HG02763 (cell line): ENCODE measurements around the gene COL4A2.
"Not testable (repeated sequence)": the region's sequence is repeated elsewhere in the genome, so short reads cannot be mapped to it uniquely, and the experiment has no call there.

Experiments
- ATAC-seq: cut with Tn5 transposase; IDR thresholded peaks from one replicate; pipeline ENCODE4 v1.9.1; 2021; ENCODE audit warnings: mild to moderate bottlenecking, moderate library complexity; ENCODE audit not compliant: unreplicated experiment

Gene COL4A2

DNA sequence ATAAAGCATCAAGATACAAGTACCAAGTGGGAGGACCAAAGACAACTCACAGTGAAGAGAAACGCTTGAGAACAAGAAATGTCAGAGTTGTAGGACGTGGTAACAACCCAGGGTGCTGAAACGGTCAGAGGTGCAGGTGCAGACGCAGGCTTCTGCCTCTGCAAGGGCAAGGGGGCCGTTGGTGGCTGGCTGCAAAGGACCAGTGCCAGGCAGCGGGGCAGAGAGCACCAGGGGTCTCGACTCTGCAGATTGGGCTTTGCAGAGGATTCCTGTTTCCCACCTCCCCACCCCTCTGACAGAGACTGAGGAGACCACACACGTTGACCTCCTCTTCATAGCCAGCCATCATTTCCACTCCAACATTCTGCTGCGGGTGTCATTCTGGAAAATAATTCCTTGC is 216.1 kb downstream of the COL4A2 start:
- ATAC-seq = no peak

GRCh38 chr13:110523838-110524540 is 216.9 kb downstream of the COL4A2 start:
- no peak for ATAC-seq

- ATAC-seq = no peak
Observed at GRCh38 chr13:110524541-110525257, 217.6 kb downstream of the COL4A2 start.

- ATAC-seq = peak; percentile 75
Observed at GRCh38 chr13:110525328-110526319, 218.5 kb downstream of the COL4A2 start.

DNA sequence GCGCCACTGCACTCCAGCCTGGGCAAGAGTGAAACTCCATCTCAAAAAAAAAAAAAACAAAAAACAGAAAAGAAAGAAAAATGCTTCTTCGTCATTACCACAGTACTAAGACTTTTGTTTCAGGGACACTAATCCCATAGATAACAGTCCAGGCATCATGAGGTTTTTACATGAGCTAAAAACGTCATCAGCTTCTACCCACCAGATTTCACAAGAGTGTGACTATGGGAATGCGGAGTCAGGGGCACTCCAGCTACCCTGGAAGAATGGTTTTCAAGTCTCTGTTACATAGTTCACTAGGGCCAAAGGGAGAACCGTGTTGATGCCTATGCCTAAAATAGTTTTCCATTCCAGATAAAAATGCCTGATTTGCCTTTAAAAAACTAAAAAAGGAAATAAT is 221.3 kb downstream of the COL4A2 start:
- ATAC-seq = no peak

GRCh38 chr13:110528911-110529310 is 221.8 kb downstream of the COL4A2 start:
- ATAC-seq = no peak

- no peak for ATAC-seq
Observed at GRCh38 chr13:110529522-110530311, 222.6 kb downstream of the COL4A2 start.

DNA sequence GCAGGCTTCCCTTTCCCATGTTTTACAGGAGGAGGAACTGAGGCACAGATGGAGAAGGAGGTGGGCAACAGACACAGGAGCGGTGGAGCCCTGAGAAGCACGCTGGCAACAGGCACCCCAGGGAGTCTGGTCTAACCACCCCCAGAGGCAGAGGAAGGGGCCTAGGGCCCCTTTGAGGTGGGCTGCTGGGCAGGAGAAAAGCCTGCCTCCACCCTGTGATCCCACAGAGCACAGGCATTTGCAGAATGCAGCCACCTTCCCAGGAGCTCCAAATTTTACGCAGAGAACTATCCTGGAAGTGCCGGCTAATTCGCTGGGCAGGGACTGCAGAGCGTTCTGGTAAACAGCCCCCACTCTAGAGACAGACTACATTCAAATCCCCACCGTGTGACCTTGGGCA is 224.0 kb downstream of the COL4A2 start:
- ATAC-seq = no peak

- ATAC-seq = no peak
Observed at GRCh38 chr13:110531671-110532083, 224.6 kb downstream of the COL4A2 start.

DNA sequence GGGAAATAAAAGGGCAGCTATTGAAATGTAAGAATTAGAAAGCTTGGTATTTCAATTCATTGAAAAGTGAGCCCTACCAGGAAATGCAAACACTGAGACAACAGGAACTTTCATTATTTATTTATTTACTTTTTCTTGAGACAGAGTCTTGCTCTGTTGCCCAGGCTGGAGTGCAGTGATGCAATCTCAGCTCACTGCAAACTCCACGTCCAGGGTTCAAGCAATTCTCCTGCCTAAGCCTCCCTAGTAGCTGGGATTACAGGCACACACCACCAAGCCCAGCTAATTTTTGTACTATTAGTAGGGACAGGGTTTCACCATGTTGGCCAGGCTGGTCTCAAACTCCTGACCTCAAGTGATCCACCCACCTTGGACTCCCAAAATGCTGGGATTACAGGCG is 225.2 kb downstream of the COL4A2 start:
- not testable (repeated sequence) for ATAC-seq

DNA sequence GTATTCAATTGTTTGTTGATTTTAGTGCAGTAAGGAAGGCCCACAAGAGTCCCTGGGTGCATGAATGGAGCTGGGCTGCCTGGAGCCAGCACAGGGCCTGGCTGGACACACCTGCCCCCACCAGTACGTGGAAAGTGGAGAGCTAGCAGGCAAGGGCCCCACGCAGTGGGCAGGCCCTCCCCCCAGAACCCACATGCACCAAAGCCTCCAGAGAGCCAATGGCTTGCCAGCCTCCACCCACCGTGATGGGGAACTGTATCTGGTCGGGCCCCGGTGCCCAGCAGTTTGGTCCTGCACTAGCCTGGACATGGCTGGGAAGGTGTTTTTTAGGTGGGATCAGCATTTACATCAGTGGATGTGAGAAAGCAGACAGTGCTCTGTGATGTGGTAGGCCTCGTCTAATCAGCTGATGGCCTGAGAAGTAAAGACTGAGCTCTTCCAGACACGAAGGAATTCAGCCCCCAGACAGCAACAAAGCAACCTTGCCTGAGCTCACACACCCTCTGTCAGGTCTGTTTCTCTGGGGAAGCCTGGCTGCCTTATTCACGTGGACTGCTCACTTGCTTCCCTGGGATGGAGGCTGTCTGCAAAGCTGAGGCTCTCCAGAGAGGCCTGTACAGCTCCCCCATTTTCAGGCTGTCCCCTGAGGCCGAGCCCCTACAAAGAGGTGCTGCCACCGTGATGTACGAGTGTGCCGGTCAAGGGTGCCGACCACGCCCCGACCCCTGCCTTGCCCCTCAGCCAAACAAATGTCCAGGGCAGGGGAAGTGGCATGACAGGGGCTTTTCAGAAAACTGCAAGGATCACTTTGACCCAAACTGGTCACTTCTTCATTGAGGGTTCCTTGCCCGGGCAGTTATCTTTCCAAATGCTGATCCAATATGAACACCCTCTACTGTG is 226.9 kb downstream of the COL4A2 start:
- no peak for ATAC-seq

DNA sequence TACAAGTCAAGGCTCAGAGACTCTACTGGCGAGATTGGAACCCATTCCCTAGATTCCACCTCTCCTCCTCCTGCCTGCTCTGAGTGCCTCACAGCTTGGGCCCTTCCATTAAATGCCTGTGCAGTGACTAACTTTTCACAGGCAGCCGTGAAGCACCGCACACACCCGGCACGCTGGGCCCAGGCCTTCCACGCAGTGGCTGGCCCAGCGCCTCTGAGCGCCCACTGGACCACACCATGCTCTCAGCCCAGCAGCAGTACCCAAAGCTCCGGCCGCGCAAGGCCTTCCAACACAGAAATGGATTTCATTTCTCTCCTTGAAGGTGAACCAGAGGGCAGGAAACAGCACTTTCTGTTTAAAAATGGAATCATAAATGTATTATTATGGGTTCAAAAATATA is 228.4 kb downstream of the COL4A2 start:
- ATAC-seq = no peak

GRCh38 chr13:110536006-110536693 is 229.1 kb downstream of the COL4A2 start:
- ATAC-seq = no peak

DNA sequence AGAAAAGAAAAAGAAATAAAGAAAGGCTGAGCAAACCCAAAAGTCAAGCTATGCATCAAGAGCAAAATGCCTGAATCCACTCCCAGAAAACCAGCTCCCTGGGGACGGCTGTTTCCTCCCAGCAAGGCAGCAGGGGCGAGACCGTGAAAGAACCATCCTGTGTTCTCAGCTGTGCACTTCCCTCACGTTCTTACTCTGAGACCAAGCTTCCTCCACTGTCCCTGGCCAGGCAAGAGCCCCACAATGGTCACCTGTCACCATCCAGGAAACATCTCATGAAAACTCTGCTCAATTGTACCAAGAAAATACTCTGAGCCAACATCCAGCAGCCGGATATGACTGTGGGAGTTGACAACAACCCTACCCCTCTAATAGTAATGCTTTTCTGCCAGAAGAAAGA is 231.5 kb downstream of the COL4A2 start:
- ATAC-seq = no peak

- ATAC-seq = no peak
Observed at GRCh38 chr13:110539894-110540293, 232.8 kb downstream of the COL4A2 start.

GRCh38 chr13:110540871-110541525 is 233.9 kb downstream of the COL4A2 start:
- no peak for ATAC-seq

GRCh38 chr13:110541526-110541920 is 234.4 kb downstream of the COL4A2 start:
- ATAC-seq = no peak

GRCh38 chr13:110542169-110542796 is 235.2 kb downstream of the COL4A2 start:
- ATAC-seq = no peak
